Liver (tissue), 9 donors: ENCODE results near the gene B3GALT4. TPM values are rescaled to one million over a fixed set of nuclear protein-coding genes. Genes with fewer than 3 reads are reported as not detected.

Source experiments
- DNase-seq: peaks from one replicate; pipeline ENCODE4 v3.0.0-alpha.2; 2017; ENCODE audit warnings: low spot score
- H3K27ac ChIP-seq, 2 donors: one replicate each; pipeline ENCODE4 v1.7.0; 2013; ENCODE audit warnings: inconsistent platforms in 2 of 2, low read length in 2 of 2, control low read depth in 1 of 2, low read depth in 1 of 2, mild to moderate bottlenecking in 1 of 2
- H3K27me3 ChIP-seq, 4 donors: one replicate each; pipeline versions ENCODE4 v1.6.1 to v1.7.0; 2013; ENCODE audit warnings: low read length in 3 of 4, inconsistent platforms in 1 of 4, mild to moderate bottlenecking in 1 of 4, moderate library complexity in 1 of 4; ENCODE audit not compliant: control insufficient read depth in 4 of 4, insufficient read depth in 4 of 4
- H3K36me3 ChIP-seq, 4 donors: one replicate each; pipeline versions ENCODE4 v1.6.1 to v1.7.0; 2013; ENCODE audit warnings: low read length in 3 of 4, mild to moderate bottlenecking in 3 of 4, low read depth in 1 of 4, moderate library complexity in 1 of 4; ENCODE audit not compliant: control insufficient read depth in 4 of 4, insufficient read depth in 3 of 4
- H3K4me1 ChIP-seq, 4 donors: one replicate each; pipeline versions ENCODE4 v1.6.1 to v1.7.0; 2013; ENCODE audit warnings: low read length in 3 of 4, mild to moderate bottlenecking in 3 of 4, moderate library complexity in 1 of 4; ENCODE audit not compliant: control insufficient read depth in 4 of 4, insufficient read depth in 4 of 4
- H3K4me3 ChIP-seq, 3 donors: one replicate each; pipeline versions ENCODE4 v1.6.1 to v1.7.0; 2013; ENCODE audit warnings: low read length in 3 of 3, control low read depth in 1 of 3, low read depth in 1 of 3, mild to moderate bottlenecking in 1 of 3
- H3K9ac ChIP-seq, 2 donors: one replicate each; pipeline ENCODE4 v1.7.0; 2013; ENCODE audit warnings: low read length in 2 of 2, mild to moderate bottlenecking in 2 of 2, moderate library complexity in 2 of 2, control low read depth in 1 of 2, low read depth in 1 of 2
- H3K9me3 ChIP-seq, 4 donors: one replicate each; pipeline versions ENCODE4 v1.6.1 to v1.7.0; 2013; ENCODE audit warnings: low read length in 3 of 4; ENCODE audit not compliant: control insufficient read depth in 4 of 4
- ATF3 ChIP-seq: IDR thresholded peaks from 2 replicates; pipeline ENCODE4 v1.6.1; 2016; ENCODE audit warnings: antibody characterized with exemption
- CTCF ChIP-seq: fragments of 150-350 bp; IDR thresholded peaks from 2 replicates; pipeline ENCODE4 v1.5.1; 2017; ENCODE audit warnings: improper control_type of control experiment, low read depth, low read length; ENCODE audit not compliant: missing input control
- EGR1 ChIP-seq, 2 donors: IDR thresholded peaks; 2 replicates each; pipeline ENCODE4 v1.6.1; 2016 to 2018; ENCODE audit warnings: antibody characterized with exemption in 2 of 2, low read depth in 2 of 2
- FOXA1 ChIP-seq: IDR thresholded peaks from 2 replicates; pipeline ENCODE4 v1.6.1; 2016; ENCODE audit warnings: antibody characterized with exemption
- FOXA2 ChIP-seq: IDR thresholded peaks from 2 replicates; pipeline ENCODE4 v1.6.1; 2016; ENCODE audit warnings: antibody characterized with exemption
- GABPA ChIP-seq, 2 donors: IDR thresholded peaks in 1 of 2; conservative IDR thresholded peaks in 1 of 2; 2 replicates each; pipeline ENCODE4 v1.6.1; 2016; ENCODE audit warnings: antibody characterized with exemption in 2 of 2, mild to moderate bottlenecking in 1 of 2, moderate library complexity in 1 of 2
- HNF4A ChIP-seq, 2 donors: conservative IDR thresholded peaks; 2 replicates each; pipeline ENCODE4 v1.6.1; 2016; ENCODE audit warnings: antibody characterized with exemption in 2 of 2, mild to moderate bottlenecking in 2 of 2
- HNF4G ChIP-seq: IDR thresholded peaks from 2 replicates; pipeline ENCODE4 v1.6.1; 2016; ENCODE audit warnings: antibody characterized with exemption
- JUND ChIP-seq, 2 donors: IDR thresholded peaks; 2 replicates each; pipeline ENCODE4 v1.6.1; 2016; ENCODE audit warnings: antibody characterized with exemption in 2 of 2
- MAX ChIP-seq: IDR thresholded peaks from 2 replicates; pipeline ENCODE4 v1.6.1; 2016; ENCODE audit warnings: antibody characterized with exemption
- NR2F2 ChIP-seq: IDR thresholded peaks from 2 replicates; pipeline ENCODE4 v1.6.1; 2016; ENCODE audit warnings: antibody characterized with exemption
- RAD21 ChIP-seq, 2 donors: IDR thresholded peaks; 2 replicates each; pipeline ENCODE4 v1.6.1; 2016; ENCODE audit warnings: antibody characterized with exemption in 2 of 2, mild to moderate bottlenecking in 2 of 2
- REST ChIP-seq: IDR thresholded peaks from 2 replicates; pipeline ENCODE4 v1.6.1; 2016; ENCODE audit warnings: antibody characterized with exemption, mild to moderate bottlenecking
- RXRA ChIP-seq, 2 donors: IDR thresholded peaks; 2 replicates each; pipeline ENCODE4 v1.6.1; 2017 to 2018; ENCODE audit warnings: antibody characterized with exemption in 2 of 2, mild to moderate bottlenecking in 1 of 2
- SP1 ChIP-seq: IDR thresholded peaks from 2 replicates; pipeline ENCODE4 v1.6.1; 2018; ENCODE audit warnings: antibody characterized with exemption, mild to moderate bottlenecking
- TAF1 ChIP-seq: conservative IDR thresholded peaks from 2 replicates; pipeline ENCODE4 v1.6.1; 2016; ENCODE audit warnings: antibody characterized with exemption, mild to moderate bottlenecking
- YY1 ChIP-seq: IDR thresholded peaks from 2 replicates; pipeline ENCODE4 v1.6.1; 2016; ENCODE audit warnings: antibody characterized with exemption, mild to moderate bottlenecking
- ZBTB33 ChIP-seq: IDR thresholded peaks from 2 replicates; pipeline ENCODE4 v1.6.1; 2016; ENCODE audit warnings: antibody characterized with exemption
- WGBS: extraction: QIAGEN DNeasy Blood & Tissue Kit; methylation state at CpG from one replicate; pipeline ENCODE4 v1.1.7; 2013; 5-methylcytosine and 5-hydroxymethylcytosine counted together
- polyA plus RNA-seq, 2 donors: library from polyadenylated mRNA; stranded (reverse) in 1 of 2; unstranded in 1 of 2; fragments of 200-250 nt in 1 of 2; fragments of >200 nt in 1 of 2; fragmentation: Nextera tagmentation in 1 of 2; extraction: Ambion mirVana in 1 of 2; gene quantifications; one replicate each; pipeline versions ENCODE4 v1.2.1 to v1.2.3, GENCODE V29; 2013 to 2015
- total RNA-seq, 2 donors: library from RNA; depleted of rRNA; stranded (reverse); fragments of >200 nt; gene quantifications; one replicate each; pipeline ENCODE4 v1.2.3, GENCODE V29; 2014
- donor health status: healthy.
- donor health status: healthy.
- donor health status: healthy.
- donor health status: healthy.
- donor health status: healthy.

The B3GALT4 gene
- total and polyA plus RNA-seq, 4 donors, result 1.5 to 2.7 (median 1.9) TPM

GRCh38 chr6:33264015-33264414 lies 12.9 kb upstream of the B3GALT4 start:
- no peaks in the 10 kb centered on the region for H3K4me1 ChIP-seq
- WGBS, result 83% methylated on average over 7 of the region's 7 CpGs
- DNase-seq, result no peak
- H3K9me3 ChIP-seq, result no peaks in the 10 kb centered on the region
- TF ChIP-seq HNF4A (conservative IDR thresholded peaks at IDR 0.05), result no peak
- TF ChIP-seq CTCF, result no peak
- TF ChIP-seq ATF3, result no peak
- TF ChIP-seq GABPA (IDR thresholded peaks at IDR 0.05 in 1 of 2, conservative IDR thresholded peaks at IDR 0.05 in 1 of 2), result no peak
- TF ChIP-seq SP1, result no peak
- TF ChIP-seq ZBTB33, result no peak
- TF ChIP-seq FOXA2, result no peak
- TF ChIP-seq HNF4G, result no peak
- no peak for TF ChIP-seq EGR1 (IDR thresholded peaks at IDR 0.05; ENCODE audit: low read depth in 2 of 2)
- no peak for TF ChIP-seq MAX
- no peak for TF ChIP-seq JUND (IDR thresholded peaks at IDR 0.05)
- TF ChIP-seq TAF1, result no peak
- TF ChIP-seq REST, result no peak
- TF ChIP-seq RXRA (IDR thresholded peaks at IDR 0.05), result no peak
- TF ChIP-seq YY1, result no peak
- no peak for TF ChIP-seq RAD21 (IDR thresholded peaks at IDR 0.05)
- TF ChIP-seq FOXA1, result no peak
- no peak for TF ChIP-seq NR2F2
- no peak overlapping the region for H3K27ac ChIP-seq
- H3K27me3 ChIP-seq, result no peaks in the 10 kb centered on the region
- no peak overlapping the region for H3K9ac ChIP-seq
- no peak overlapping the region for H3K4me3 ChIP-seq
- peaks cover 7 to 70% (median 58%) of the 10 kb centered on the region in 4 donors for H3K36me3 ChIP-seq
